ENCODE measurements around the gene TXNDC15.
"Not testable (repeated sequence)": the region's sequence is repeated elsewhere in the genome, so short reads cannot be mapped to it uniquely, and the experiment has no call there.

Gene TXNDC15, protein sequence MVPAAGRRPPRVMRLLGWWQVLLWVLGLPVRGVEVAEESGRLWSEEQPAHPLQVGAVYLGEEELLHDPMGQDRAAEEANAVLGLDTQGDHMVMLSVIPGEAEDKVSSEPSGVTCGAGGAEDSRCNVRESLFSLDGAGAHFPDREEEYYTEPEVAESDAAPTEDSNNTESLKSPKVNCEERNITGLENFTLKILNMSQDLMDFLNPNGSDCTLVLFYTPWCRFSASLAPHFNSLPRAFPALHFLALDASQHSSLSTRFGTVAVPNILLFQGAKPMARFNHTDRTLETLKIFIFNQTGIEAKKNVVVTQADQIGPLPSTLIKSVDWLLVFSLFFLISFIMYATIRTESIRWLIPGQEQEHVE

DNA sequence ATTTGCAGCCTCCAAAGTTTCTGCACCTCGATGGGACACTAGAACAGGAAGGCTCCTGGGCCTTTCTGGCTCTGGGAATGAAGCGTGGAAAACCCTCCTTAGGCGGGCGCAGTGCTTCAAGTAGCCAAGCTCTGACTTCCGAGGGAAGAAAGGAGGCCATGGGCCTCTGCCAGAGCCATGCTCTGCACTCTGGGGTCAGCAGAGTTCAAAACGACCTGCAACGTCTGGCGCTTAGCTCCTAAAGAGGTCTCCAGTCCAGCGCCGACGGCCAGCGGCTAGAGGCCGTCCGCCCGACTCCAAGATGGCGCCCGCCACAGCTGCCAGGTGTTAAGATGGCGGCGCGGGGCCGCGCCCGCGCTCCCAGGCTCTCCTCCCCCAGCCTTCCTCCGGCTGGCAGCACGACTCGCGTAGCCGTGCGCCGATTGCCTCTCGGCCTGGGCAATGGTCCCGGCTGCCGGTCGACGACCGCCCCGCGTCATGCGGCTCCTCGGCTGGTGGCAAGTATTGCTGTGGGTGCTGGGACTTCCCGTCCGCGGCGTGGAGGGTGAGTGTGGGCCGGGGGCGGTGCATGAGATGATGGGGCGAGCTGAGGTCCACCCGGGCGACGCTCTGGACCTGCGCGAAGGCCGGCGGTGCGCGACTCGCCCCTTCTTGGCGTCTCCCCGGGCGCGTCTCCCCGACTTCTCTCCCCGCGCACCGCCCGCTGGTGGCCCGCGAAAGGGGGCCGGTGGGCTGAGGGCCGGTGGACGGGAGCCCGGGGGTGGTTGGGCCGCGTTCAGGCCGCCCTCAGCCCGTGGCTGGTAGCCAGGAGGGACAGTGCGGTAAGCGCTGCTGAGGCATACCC, at the start of gene TXNDC15:
TXNDC15 (plus strand) TSS at position 385 of the 844 bp plus-strand sequence; CDS start at position 442, 57 bp downstream.
- no peak for FAIRE-seq

DNA sequence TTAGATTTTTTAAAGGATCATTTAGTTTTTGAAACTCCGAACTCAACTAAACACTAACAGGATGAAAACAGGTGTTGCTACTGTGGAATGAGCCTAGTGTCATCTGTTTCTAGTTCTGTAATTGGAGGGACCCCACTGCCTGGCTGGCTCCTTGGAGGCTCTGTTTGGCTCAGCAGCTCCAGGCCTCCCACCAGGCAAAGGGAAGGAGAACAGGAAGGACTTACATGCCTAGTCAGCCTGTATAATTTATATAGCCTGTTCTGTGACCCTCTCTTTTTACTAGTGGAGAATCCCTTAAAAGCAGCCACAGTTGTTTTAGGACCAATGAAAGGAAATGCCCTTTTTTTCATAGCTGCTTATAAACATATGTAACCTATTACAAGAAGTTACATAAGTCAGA, 49.5 kb upstream of the TXNDC15 start:
- no peak for FAIRE-seq

DNA sequence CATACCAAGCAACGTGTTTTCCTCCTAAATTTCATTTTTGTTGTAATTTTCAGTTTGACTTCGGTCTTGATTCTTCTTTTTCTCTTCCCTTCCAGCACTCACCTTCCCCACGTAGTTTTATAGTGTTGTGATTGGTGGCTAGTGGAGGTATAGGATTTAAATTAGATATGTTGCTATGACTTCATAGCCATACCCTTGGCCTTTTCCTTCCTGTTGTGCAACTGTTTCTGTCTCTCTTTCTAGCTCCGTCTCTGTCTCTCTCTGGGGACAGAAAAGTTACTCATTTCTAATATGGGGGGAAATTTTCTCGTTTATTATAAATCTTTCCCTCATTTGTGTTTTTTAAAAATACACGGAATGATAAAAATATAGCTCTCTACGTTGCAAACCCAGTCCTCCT, 49.0 kb upstream of the TXNDC15 start:
- no peak for FAIRE-seq

DNA sequence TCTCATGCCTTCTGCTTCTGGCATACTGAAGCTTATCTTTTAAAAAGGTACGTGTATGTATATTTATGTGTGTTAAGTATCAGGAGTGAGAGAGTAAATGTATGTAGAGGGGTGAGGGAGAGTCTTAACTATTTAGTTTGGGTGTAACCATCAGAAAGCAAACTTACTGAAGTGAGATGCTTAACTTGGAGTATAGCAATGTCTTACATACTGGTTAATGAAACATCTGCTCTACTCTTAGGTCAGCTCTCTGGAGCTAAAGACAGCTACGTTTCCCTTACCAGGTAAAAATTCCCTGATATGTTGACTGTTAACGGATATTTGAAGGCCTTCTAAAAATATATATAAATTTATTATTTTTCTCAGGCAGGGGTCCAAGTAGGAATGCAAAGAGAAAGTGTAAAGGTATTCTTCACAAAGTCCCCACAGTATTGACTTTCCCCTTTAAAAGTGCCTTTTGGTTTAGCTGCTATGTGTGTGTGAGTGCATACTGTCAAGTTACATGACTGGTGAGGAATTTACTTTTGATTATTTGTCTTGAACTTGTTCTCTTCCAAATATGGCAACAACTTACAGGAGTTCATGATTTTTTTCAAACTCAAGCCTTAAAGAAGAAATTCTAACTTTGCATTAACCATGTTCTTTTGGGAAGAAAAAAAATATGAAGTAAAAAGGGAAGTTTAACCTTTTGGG, 40.7 kb upstream of the TXNDC15 start:
- no peak for FAIRE-seq

DNA sequence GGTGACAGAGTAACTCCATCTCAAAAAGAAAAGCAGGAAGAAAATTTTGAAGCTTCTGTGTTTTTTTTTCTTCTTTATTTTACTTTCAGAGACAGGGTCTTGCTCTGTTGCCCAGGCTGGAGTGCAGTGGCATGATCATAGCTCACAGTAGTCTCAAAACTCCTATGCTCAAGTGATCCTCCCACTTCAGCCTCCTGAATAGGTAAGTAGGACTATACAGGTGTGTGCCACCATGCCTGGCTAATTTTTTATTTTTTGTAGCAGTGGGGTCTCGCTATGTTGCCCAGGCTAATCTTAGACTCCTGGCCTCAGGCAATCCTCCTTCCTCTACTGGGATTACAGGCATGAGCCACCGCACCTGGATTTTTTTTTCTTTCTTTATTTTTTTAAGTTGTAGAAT, 38.5 kb upstream of the TXNDC15 start:
- no peak for FAIRE-seq

DNA sequence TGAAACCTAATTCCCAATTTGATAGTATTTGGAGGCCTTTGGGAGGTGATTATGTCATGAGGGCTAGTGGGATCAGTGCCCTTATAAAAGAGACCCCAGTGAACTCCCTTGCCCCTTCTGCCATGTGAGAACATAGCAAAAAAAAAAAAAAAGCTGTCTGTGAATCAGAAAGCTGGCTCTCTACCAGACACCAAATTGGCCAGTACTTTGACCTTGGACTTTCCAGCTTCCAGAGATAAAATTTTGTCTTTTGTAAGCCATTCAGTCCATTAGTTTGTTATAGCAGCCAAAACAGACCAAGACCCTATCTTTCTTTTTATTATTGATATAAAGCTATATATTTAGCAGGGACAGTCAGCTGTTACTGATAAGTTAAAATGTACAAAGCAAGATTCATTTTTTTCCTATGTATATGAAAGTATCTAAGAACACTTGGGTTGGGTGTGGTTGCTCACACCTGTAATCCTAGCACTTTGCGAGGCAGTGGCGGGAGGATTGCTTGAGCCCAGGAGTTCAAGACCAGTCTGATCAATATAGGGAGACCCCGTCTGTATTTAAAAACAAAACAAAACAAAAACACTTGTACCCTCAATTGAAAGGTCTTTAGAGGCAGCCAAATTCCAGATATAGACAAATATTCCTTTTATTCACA, 36.5 kb upstream of the TXNDC15 start:
- FAIRE-seq = no peak

DNA sequence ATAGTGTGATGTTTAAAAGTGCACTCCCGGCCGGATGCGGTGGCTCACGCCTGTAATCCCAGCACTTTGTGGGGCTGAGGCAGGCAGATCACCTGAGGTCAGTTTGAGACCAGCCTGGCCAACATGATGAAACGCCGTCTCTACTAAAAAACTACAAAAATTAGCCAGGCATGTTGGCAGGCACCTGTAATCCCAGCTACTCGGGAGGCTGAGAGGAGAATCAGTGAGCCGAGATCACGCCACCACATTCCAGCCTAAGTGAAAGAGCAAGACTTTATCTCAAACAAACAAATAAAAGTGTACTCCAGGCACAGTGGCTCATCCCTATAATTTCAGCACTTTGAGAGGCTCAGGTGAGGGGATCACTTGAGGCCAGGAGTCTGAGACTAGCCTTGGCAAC, 35.8 kb upstream of the TXNDC15 start:
- not testable (repeated sequence) for FAIRE-seq

DNA sequence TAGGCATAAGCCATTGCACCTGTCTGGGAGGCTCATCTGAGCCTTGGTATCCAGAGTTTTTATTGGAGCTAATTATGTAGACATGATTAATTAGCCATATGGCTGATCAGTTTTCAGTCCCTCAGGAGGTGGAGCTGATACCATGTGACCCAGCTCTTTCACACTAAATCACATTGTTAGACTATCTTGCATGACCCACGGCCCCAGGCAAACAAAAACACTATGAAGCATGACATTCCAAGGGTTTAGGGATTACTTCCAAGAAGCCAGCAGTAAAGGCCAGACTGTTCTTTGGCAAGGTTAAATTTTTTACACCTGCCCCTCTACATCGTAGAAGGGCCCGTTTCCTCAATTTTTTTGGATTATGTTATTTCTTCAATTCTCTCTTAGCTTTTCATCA, 33.4 kb upstream of the TXNDC15 start:
- FAIRE-seq = no peak

DNA sequence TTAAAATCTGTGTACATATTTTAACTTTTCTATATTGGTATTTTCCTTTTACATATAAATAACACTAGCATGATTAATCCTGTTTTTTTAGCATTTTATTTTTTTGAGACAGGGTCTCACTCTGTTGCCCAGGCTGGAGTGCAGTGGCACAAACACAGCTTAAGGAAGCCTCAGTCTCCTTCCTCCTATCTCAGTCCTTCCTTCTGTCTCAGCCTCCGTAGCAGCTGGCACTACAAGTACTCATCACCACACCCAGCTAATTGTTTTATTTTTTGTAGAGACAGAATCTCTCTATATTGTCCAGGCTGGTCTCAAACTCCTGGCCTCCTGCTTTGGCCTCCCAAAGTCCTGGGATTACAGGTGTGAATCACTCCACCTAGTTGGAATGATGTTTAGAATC, 29.9 kb upstream of the TXNDC15 start:
- no peak for FAIRE-seq

DNA sequence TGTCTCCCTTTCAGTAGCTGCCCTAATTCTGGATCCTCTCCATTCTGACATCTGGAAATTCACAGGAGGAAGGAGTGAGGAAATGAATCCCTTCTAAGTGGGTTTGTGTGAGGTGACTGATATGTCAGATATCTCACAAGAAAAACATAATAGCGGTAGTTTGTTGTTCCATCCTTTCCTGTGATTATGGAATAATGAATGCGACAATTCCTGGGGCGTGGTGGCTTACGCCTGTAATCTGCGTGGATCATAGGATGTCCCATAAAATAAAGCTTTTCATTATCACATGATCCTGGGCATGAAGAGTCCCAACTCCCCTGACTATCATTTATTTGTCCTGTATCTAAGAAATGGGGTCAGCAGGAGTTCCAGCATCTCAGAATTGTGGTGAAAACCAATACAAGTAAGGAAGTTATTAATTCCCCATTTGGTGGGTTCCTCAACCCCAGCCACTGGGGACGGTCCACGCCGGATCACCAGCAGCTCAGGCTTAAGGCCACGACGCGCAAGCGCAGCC, 28.8 kb upstream of the TXNDC15 start:
- no peak for FAIRE-seq

DNA sequence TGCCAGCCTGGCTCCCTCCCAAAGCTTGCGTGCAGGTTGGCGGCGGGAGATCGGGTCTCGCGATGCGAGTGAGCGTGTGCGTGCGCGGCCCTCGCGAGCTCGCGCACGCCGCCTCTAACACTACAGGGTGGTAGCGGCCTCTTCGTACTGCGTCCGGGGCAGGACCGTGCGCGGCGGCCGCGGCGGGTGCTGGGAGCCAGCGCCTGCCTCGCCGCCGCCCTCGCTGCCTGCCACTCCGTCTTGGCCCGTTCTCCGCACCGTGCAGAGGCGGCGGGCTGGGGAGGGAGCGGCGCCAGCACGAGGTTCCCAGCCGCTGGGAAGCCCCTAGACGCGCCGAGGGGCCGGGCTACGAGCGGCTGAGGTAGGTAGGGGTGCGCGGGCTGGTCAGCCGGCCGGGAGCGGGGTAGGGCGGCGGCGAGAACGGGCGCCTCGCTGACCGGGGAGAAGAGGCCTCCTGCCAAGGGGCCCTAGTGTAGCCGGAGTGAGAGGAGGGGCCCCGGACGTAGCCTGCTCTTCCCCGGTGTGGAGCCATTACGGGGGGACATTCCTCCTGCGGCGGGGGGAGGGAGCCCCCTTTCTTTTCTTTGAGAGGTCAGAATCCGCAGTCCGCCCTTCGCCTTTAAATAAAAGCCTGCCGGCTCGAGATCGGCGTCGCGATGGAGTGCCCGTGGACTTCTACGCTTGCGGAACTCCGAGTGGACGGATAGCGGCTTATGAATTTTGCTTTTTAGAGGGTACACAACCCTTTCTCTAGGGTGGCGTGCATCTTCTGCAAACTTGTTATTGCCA, 28.1 kb upstream of the TXNDC15 start, which contains the start of gene C5orf24:
C5orf24 (plus strand) TSS at position 117 of the 789 bp plus-strand sequence. CDS start 8,933 bp downstream, outside the sequence.
- no peak for FAIRE-seq

DNA sequence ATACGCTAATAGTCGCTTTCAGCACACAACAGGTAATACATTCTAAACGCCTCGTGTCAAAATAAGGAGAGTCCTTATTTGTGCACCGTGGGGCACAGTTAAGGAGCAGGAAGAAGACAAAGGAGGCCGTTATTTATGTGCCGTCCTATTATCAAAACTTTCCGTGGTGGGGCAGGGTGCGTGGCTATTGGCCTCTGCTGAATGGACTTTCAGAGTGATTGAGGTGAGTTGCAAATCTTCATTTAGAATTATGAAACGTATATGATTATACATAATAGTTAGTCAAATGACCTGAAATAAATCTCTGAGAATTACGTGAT, 27.6 kb upstream of the TXNDC15 start:
- FAIRE-seq = no peak

DNA sequence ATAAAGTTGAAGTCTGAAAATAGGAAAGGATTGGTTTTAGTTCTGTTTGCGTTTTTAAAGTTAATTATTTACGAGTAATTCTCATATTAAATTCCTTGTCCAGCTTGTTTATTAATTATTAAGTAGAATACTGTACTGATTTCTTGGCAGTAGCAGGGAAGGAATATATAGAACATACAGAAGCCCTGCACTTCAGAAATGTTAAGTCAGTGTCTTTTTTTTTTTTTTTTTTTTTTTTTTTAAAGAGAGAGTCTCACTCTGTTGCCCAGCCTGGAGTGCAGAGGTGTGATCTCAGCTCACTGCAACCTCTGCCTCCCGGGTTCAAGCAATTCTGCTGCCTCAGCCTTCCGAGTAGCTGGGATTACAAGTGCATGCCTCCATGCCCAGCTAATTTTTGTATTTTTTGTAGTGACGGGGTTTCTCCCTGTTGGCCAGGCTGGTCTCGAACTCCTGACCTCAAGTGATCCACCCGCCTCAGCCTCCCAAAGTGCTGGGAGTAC, 24.7 kb upstream of the TXNDC15 start:
- FAIRE-seq = not testable (repeated sequence)

DNA sequence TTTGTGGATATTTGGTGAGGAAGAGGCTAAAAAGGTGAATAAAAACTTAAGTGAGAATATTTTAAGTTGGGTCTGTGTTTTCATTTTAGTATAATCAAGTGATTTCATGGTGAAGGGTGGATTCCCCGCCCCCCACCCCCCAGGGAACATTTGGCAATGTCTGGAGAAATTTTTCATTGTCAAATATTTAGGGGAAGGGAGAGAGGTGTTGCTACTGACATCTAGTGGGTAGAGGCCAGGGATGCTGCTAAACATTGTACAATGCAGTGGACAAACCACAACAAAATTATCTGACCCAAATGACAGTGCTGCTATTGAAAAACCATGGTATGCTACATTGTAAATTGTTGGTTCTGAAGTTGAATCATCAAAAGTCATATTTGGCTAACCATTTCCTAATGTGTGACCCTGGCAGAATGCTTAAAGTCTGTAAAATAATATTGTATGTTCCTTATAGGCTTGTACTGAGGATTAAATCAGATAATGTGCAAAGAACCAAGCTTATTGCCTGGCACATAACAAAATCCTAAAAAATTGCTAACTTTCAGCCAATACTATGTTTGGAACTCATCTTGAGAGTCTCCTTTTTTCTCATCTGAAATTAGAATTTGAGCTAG, 22.8 kb upstream of the TXNDC15 start:
- no peak for FAIRE-seq

DNA sequence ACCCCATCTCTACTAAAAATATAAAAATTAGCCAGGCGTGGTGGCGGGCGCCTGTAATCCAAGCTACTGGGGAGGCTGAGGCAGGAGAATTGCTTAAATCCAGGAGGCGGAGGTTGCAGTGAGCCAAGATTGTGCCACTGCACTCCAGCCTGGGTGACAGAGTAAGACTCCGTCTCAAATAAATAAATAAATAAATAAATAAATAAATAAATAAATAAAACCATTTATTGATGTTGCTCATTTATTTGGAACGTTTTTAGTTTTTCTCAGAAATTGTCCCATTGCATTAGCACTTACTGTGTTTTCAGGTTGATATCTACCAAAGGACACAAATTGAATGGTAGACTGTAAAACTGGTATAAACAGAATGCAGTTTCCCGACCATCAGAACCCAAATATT, 17.7 kb upstream of the TXNDC15 start:
- FAIRE-seq = not testable (repeated sequence)

DNA sequence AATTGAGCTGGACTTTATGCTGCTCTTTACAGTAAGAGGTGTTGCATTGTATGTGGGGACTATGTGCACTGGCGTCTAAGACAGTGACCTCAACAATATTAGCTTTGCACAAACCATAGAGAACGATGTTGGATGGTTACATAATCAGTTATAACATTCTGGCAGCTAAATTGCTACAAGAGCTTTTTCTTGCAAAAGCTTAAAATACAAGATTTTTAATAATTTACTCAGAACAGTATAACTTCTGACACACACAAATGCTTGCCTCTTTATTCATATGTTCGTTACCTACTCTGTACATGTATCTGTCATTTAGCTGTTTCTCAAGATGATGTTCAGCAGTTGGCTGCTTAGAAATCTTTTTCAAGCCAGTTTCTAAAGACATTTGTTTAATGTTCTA, 16.8 kb upstream of the TXNDC15 start:
- no peak for FAIRE-seq

DNA sequence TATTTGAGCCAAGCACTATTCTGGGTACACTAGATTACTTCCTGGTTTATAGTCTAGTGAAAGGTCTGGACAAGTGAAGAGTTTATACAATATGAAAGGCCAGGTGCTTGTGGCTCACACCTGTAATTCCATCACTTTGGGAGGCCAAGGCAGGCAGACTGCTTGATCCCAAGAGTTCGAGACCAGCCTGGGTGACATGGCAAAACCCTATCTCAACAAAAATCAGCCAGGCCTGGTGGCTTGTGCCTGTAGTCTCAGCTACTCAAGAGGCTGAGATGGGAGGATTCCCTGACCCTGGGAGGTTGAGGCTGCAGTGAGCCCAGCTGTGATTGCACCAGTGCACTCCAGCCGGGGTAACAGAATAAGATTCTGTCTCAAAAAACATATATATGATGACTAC, 9.5 kb upstream of the TXNDC15 start:
- no peak for FAIRE-seq

DNA sequence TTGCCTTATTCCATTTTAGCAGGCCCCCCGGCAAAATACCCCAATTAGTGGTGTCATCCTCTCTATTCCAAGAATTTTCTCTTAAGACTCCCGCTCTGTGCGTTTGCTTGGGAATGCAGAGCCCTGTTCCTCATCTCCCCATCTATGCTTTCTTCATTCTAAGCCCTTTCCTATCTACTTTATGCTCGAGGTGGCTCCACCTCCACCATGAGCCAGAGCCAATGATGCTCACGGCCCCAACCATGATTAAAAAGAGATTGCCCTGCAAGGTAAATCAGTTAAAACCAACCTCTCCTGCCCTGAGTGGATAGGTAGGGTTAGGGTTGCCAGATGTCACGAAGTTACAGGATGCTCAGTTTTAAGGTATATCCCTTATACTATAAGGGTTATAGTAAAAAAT, 677 bp upstream of the TXNDC15 start:
- no peak for FAIRE-seq

DNA sequence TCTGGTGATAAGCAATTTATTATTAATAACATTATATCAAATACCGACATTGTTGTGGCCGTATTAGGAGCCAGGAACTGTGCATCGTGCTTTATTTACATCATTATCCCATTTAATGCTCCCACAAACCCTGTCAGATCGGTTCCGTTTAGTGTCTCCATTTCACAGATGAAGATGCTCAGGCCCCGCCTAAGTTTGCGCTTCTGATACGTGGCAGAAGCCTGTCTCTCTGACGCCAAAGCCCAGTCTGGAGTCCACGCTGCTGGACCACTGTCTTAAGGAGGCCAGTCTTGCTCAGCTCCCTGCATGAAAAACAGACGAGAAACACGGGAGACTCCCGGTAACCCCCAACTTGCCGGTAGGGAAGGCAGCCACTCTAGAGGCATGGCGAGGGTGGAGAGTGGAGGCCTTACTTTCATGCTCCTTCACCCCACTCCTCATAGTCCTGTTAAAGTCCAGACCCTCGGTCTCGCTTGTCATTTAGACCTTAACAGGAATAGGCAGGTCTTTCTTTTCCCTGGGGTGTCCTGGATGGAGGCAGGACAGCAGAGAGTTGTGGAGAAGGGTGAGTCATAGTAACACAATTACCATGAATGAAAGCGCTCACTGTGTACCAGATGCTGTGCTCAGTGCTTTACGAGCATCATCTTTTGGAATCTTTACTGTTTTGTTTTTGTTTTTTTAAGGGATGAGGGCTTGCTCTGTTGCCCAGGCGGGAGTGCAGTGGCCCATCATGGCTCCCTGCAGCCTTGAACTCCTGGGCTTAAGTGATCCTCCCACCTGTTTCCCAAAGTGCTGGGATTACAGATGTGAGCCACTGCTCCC, 872 bp downstream of the TXNDC15 start:
- FAIRE-seq = no peak

DNA sequence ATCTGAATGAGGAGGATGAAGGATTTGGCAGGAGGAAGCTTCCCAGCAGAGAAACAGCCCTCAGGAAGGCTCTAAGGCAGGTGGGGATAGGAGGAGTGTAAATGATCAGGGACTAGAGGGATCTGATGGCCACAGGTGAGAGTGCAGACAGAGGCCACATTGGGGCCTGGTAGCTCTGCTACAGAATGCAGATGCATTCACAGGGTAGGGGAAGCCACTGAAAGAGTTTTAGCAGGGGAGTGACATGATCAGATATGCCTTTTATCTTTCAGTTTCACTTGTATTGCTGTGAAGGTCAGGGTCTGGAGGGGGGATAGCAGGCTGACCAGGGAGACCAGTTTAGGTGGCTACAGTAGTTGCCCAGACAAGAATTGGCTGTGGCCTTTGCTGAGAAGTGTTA, 3.0 kb downstream of the TXNDC15 start:
- FAIRE-seq = no peak

Data from islet of Langerhans (tissue), 1 donor.